Body of pancreas (tissue), 4 donors: ENCODE data around the gene TMEM115. TPM values are rescaled to one million over a fixed set of nuclear protein-coding genes. Genes with fewer than 3 reads are reported as not detected.
A peak's percentile ranks its signal among the peaks of the same experiment; 100 is the strongest.

Experiments
- ATAC-seq: fragments of 150-250 bp; one replicate; pipeline ENCODE4 v1.9.1; 2016
- DNase-seq, 4 donors: peaks; one replicate each; pipeline ENCODE4 v3.0.0-alpha.2; 2019
- H3K27ac ChIP-seq, 4 donors: fragments of 200-600 bp; sonication (generic); 1 replicate in 3 of 4; 2 replicates in 1 of 4; pipeline versions ENCODE4 v1.5.1 to v1.6.1; 2016 to 2019; ENCODE audit warnings: mild to moderate bottlenecking in 1 of 4, mixed read lengths in 1 of 4, moderate library complexity in 1 of 4
- H3K27me3 ChIP-seq, 2 donors: fragments of 200-600 bp; sonication (generic); one replicate each; pipeline ENCODE4 v1.6.0; 2016; ENCODE audit warnings: mild to moderate bottlenecking in 1 of 2
- H3K36me3 ChIP-seq, 2 donors: fragments of 200-600 bp; sonication (generic); replicated peaks in 1 of 2; 2 replicates each; pipeline ENCODE4 v1.5.1; 2016; ENCODE audit warnings: low read depth in 2 of 2; ENCODE audit not compliant: insufficient read depth in 1 of 2
- H3K4me1 ChIP-seq: fragments of 200-600 bp; sonication (generic); one replicate; pipeline ENCODE4 v1.6.0; 2016
- H3K4me3 ChIP-seq, 2 donors: fragments of 200-600 bp; sonication (generic); 1 replicate in 1 of 2; 2 replicates in 1 of 2; pipeline ENCODE4 v1.5.1; 2016 to 2019
- H3K9me3 ChIP-seq, 3 donors: fragments of 200-600 bp; sonication (generic); 1 replicate in 2 of 3; 2 replicates in 1 of 3; pipeline ENCODE4 v1.5.1; 2016
- CTCF ChIP-seq, 7 experiments: fragments of 450-650 bp in 4 of 7; fragments of 200-600 bp in 3 of 7; sonication (generic) in 3 of 7; IDR thresholded peaks; one replicate each; pipeline ENCODE4 v1.5.1; 2016 to 2019; ENCODE audit warnings: antibody characterized with exemption in 7 of 7
- POLR2A ChIP-seq, 3 donors: fragments of 450-650 bp; IDR thresholded peaks; one replicate each; pipeline ENCODE4 v1.6.1; 2016; ENCODE audit warnings: antibody characterized with exemption in 3 of 3, mild to moderate bottlenecking in 2 of 3
- WGBS, 2 donors: methylation state at CpG; one replicate each; pipeline ENCODE4 v1.1.5; 2017; 5-methylcytosine and 5-hydroxymethylcytosine counted together
- intact Hi-C: fragments of 100-400 bp; cut with DNase I; formaldehyde crosslinking; loops from one replicate; pipeline ENCODE4 v1.15.1; 2023
- total RNA-seq, 2 donors: library from RNA; depleted of rRNA; stranded (reverse); fragments of >200 nt; gene quantifications; one replicate each; pipeline ENCODE4 v1.1.0, GENCODE V29; 2016

TMEM115 gene
- total RNA-seq, 2 donors from 2014 or later: 39.4 to 54.1 TPM

GRCh38 chr3:50355829-50356552, 3.3 kb downstream of the TMEM115 start:
- intact Hi-C loops: no loop called here
- Histone ChIP-seq H3K36me3 (peaks cover 13 to 14% of the 10 kb centered on the region in 2 donors), H3K9me3 (no peaks in the 10 kb centered on the region), H3K27me3 (no peaks in the 10 kb centered on the region), H3K27ac (peak overlapping the region in 3 of 4 donors; percentile 4 to 44 (median 31)), H3K4me3 (no peak overlapping the region), H3K4me1 (peaks cover 45% of the 10 kb centered on the region)
- WGBS, 2 donors: 56 to 58% methylated on average over 4 to 5 of the region's 5 CpGs
- peak in 3 of 4 donors; percentile 34 to 62 (median 45) for DNase-seq
- no peak for ATAC-seq
- no peak for TF ChIP-seq POLR2A (IDR thresholded peaks at IDR 0.05)
- TF ChIP-seq CTCF (IDR thresholded peaks at IDR 0.05): no peak

GRCh38 chr3:50354850-50355249, 4.5 kb downstream of the TMEM115 start:
- DNase-seq (no peak), ATAC-seq (no peak)
- Histone ChIP-seq H3K4me1 (peaks cover 52% of the 10 kb centered on the region), H3K4me3 (no peak overlapping the region), H3K36me3 (peaks cover 13 to 14% of the 10 kb centered on the region in 2 donors), H3K27me3 (no peaks in the 10 kb centered on the region), H3K9me3 (no peaks in the 10 kb centered on the region), H3K27ac (no peak overlapping the region)
- intact Hi-C loops: no loop called here
- 83 to 95% methylated on average over 3 to 7 of the region's 7 CpGs for WGBS, 2 donors
- TF ChIP-seq POLR2A (IDR thresholded peaks at IDR 0.05) (no peak), CTCF (IDR thresholded peaks at IDR 0.05) (no peak)

- intact Hi-C loops: no loop called here
- Histone ChIP-seq H3K4me1 (peaks cover 58% of the 10 kb centered on the region), H3K27ac (no peak overlapping the region), H3K4me3 (no peak overlapping the region), H3K27me3 (no peaks in the 10 kb centered on the region), H3K36me3 (peaks cover 13 to 14% of the 10 kb centered on the region in 2 donors), H3K9me3 (no peaks in the 10 kb centered on the region)
- no peak for ATAC-seq
- WGBS, 2 donors: 78 to 85% methylated on average over 4 to 5 of the region's 5 CpGs
- DNase-seq: no peak
- TF ChIP-seq POLR2A (IDR thresholded peaks at IDR 0.05) (no peak), CTCF (IDR thresholded peaks at IDR 0.05) (no peak)
Measured at GRCh38 chr3:50354186-50354764, 5.0 kb downstream of the TMEM115 start.

GRCh38 chr3:50353245-50354004, 5.9 kb downstream of the TMEM115 start:
- TF ChIP-seq CTCF (IDR thresholded peaks at IDR 0.05) (no peak), POLR2A (IDR thresholded peaks at IDR 0.05) (no peak)
- ATAC-seq (no peak), DNase-seq (no peak)
- Histone ChIP-seq H3K4me1 (peaks cover 64% of the 10 kb centered on the region), H3K4me3 (no peak overlapping the region), H3K9me3 (no peaks in the 10 kb centered on the region), H3K36me3 (peaks cover 13 to 14% of the 10 kb centered on the region in 2 donors), H3K27ac (peak overlapping the region in 1 of 4 donors; percentile 24), H3K27me3 (no peaks in the 10 kb centered on the region)
- intact Hi-C loops: no loop called here
- WGBS, 2 donors: 76 to 86% methylated on average over 2 to 12 of the region's 12 CpGs
